Fibroblast of mammary gland (primary cell): ENCODE results near the gene PHF23.

Experiments
- DNase-seq: peaks from one replicate; pipeline ENCODE4 v3.0.0-alpha.2; 2010; ENCODE audit warnings: low read depth
- H3K4me3 ChIP-seq: 2 replicates; pipeline ENCODE4 v1.5.1; 2011; ENCODE audit warnings: low read depth, mild to moderate bottlenecking, low read length, moderate library complexity; ENCODE audit not compliant: control insufficient read depth
- TF ChIP-seq, protein P1 (sequence below): conservative IDR thresholded peaks from 2 replicates; pipeline ENCODE4 v1.5.1; 2011; ENCODE audit warnings: low read depth, low read length, inconsistent platforms; ENCODE audit not compliant: control insufficient read depth, insufficient read depth

The PHF23 gene

DNA sequence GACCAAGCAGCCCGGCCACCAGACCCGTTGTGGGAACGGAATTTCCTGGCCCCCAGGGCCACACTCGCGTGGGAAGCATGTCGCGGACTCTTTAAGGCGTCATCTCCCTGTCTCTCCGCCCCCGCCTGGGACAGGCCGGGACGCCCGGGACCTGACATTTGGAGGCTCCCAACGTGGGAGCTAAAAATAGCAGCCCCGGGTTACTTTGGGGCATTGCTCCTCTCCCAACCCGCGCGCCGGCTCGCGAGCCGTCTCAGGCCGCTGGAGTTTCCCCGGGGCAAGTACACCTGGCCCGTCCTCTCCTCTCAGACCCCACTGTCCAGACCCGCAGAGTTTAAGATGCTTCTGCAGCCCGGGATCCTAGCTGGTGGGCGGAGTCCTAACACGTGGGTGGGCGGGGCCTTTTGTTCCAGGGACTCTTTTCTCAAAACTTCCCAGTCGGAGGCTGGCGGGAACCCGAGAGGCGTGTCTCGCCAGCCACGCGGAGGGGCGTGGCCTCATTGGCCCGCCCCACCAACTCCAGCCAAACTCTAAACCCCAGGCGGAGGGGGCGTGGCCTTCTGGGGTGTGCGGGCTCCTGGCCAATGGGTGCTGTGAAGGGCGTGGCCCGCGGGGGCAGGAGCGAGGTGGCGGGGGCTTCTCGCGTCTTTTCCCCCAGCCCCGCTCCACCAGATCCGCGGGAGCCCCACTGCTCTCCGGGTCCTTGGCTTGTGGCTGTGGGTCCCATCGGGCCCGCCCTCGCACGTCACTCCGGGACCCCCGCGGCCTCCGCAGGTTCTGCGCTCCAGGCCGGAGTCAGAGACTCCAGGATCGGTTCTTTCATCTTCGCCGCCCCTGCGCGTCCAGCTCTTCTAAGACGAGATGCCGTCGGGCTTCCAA, 42.1 kb upstream of the PHF23 start, which contains the start of gene SLC2A4:
Gene SLC2A4 (plus strand): TSS at position 645 of the 879 bp plus-strand sequence. CDS start 217 bp downstream, at position 862.
- peak within 1 kb of the TSS; percentile 44 for H3K4me3 ChIP-seq
- peak; percentile 92 for DNase-seq
- TF ChIP-seq, protein P1, sequence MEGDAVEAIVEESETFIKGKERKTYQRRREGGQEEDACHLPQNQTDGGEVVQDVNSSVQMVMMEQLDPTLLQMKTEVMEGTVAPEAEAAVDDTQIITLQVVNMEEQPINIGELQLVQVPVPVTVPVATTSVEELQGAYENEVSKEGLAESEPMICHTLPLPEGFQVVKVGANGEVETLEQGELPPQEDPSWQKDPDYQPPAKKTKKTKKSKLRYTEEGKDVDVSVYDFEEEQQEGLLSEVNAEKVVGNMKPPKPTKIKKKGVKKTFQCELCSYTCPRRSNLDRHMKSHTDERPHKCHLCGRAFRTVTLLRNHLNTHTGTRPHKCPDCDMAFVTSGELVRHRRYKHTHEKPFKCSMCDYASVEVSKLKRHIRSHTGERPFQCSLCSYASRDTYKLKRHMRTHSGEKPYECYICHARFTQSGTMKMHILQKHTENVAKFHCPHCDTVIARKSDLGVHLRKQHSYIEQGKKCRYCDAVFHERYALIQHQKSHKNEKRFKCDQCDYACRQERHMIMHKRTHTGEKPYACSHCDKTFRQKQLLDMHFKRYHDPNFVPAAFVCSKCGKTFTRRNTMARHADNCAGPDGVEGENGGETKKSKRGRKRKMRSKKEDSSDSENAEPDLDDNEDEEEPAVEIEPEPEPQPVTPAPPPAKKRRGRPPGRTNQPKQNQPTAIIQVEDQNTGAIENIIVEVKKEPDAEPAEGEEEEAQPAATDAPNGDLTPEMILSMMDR: no peak

DNA sequence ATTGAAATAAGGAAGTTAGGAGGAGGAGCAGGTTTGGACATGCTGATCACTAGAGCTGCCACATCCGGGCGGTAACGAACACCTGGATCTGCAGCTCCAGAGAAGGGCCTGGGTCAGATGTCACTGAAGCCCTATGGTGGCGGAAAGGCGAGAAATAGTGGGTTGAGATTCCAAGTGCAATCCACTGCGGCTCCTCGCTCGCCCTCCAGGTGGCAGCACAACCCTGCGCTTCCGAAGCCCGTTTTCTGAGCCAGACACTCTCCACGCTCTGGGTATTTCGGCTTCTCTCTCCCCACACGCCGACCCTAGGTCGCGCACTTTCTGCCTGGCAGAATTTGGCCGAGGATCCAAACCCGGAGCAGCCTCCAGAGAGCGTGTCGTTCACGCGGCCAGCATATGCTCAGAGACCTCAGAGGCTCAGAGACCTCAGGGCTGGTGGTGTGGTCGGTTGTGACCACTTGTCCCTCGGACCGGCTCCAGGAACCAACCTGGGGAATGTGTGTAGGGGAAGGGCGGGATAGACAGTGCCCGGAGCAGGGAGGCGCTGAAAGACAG, 41.3 kb upstream of the PHF23 start:
- H3K4me3 ChIP-seq: peak overlapping the region; percentile 44
- TF ChIP-seq, protein P1: peak; percentile 96
- DNase-seq: peak; percentile 75

DNA sequence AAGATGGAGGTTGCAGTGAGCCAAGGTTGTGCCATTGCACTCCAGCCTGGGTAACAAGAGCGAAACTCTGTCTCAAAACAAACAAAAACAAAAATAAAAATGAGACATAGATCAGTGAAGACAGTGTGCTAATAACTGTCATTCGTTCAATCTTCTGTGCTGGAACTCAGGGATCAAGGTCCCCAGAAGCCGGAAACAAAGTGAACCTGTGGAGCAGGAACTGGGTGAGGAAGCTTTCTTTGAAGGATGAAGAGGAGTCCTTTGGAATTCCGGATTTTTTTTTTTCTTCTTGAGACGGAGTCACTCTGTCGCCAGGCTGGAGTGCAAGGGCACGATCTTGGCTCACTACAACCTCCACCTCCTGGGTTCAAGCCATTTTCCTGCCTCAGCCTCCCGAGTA, 40.2 kb upstream of the PHF23 start:
- no peak overlapping the region for H3K4me3 ChIP-seq
- no peak for DNase-seq
- TF ChIP-seq, protein P1: no peak

DNA sequence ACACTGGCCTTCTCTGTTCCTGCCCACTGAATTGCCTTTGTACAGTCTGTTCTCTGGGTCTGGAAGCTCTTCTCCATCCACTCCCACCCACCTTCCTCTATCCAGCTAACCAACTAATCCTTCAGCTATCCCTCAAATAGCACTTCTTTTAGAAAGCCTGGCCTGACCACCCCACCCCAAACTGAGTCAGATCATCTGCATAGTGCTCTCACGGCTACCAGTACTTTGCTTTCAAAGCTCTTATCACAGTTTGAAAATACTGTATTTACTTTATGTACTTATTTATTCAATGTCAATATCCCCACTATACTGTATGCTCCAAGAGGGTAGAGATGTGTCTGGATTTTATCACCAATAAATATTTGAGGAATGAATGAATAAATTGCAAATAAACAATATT, 27.5 kb upstream of the PHF23 start:
- TF ChIP-seq, protein P1: no peak
- DNase-seq: peak; percentile 33
- H3K4me3 ChIP-seq: no peak overlapping the region

DNA sequence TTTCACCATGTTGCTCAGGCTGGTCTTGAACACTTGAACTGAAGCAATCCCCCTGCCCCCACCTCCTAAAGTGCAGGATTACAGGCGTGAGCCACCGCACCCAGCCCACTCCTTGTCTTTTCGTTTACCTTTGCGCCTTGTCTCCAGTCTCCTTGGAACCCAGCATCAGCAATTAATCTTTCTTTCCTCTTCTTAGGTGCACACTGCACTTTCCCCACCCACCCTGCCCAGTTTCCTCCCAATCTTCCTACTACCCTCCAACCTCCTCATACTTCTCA, 24.5 kb upstream of the PHF23 start:
- TF ChIP-seq, protein P1: no peak
- DNase-seq: no peak
- H3K4me3 ChIP-seq: no peak overlapping the region

DNA sequence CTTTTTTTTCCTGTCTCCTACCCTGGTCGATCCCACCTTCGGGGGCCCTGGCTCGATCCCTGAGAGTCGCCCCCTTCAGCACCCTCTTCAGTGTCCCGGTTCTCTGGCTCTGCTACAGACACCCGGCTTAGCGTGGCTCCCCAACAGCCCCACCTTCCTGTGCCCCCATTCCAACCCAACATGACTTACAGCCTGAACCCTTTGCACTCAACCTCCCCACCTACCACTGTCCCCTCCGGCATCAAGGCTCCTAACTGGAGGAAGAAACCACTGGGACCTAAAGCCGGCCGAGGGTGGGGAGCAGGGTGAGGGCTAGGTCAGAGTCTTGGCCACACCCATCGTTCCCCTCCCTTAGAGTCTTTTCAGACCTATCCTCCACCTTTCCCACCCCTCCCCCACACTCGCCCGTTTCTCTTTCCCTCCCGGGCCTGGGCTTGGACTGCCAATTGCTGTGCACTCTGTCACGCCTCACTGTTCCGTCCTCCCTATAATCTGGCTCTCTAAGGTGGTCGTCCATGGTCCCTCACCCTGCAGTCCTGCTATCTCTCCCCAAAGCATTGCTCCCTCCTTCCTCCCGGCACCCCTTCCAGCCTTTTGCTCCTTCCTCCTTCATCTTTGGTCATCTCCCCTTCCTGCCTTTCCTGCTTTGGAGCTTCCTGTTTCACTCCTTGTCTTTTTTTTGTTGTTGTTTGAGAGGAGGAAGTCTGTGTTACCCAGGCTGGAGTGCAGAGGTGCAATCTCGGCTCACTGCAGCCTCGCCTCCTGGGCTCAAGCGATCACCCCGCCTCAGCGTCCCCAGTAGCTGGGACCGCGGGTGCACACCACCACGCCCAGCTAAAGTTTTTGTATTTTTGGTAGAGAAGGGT, 23.9 kb upstream of the PHF23 start:
- H3K4me3 ChIP-seq: no peak overlapping the region
- no peak for DNase-seq
- TF ChIP-seq, protein P1: no peak
